Fibroblast of the aortic adventitia (primary cell): Measurements from ENCODE around the gene RILPL2. TPM values are rescaled to one million over a fixed set of nuclear protein-coding genes. Genes with fewer than 3 reads are reported as not detected.
A peak's percentile ranks its signal among the peaks of the same experiment; 100 is the strongest.

Experiments
- DNase-seq: peaks from one replicate; pipeline ENCODE4 v3.0.0-alpha.2; 2010; ENCODE audit warnings: low read depth
- H3K4me3 ChIP-seq: 2 replicates; pipeline ENCODE4 v1.5.1; 2011; ENCODE audit warnings: low read depth, mild to moderate bottlenecking, control low read depth, low read length, moderate library complexity
- CTCF ChIP-seq: IDR thresholded peaks from 2 replicates; pipeline ENCODE4 v1.5.1; 2011; ENCODE audit warnings: mild to moderate bottlenecking, low read length, control low read depth, inconsistent platforms; ENCODE audit not compliant: insufficient read depth
- total RNA-seq: library from RNA; depleted of rRNA; stranded (reverse); fragments of >200 nt; gene quantifications from 2 replicates; pipeline ENCODE4 v1.2.3, GENCODE V29; 2012; ENCODE audit warnings: low replicate concordance

The RILPL2 gene
- total RNA-seq, 1 donor, result 3.6 TPM

GRCh38 chr12:123478762-123479161 is 42.3 kb upstream of the RILPL2 start:
- no peak overlapping the region for H3K4me3 ChIP-seq
- no peak for TF ChIP-seq CTCF
- DNase-seq, result no peak

- no peak for DNase-seq
- no peak overlapping the region for H3K4me3 ChIP-seq
- no peak for TF ChIP-seq CTCF
These were observed 41.6 kb upstream of the RILPL2 start for GRCh38 chr12:123478069-123478468.

GRCh38 chr12:123475246-123475703 is 38.8 kb upstream of the RILPL2 start:
- no peak for DNase-seq
- no peak overlapping the region for H3K4me3 ChIP-seq
- TF ChIP-seq CTCF, result no peak

- no peak for DNase-seq
- TF ChIP-seq CTCF, result no peak
- no peak overlapping the region for H3K4me3 ChIP-seq
These were observed 38.2 kb upstream of the RILPL2 start for GRCh38 chr12:123474485-123475245.

- no peak for TF ChIP-seq CTCF
- DNase-seq, result no peak
- H3K4me3 ChIP-seq, result no peak overlapping the region
These were observed 36.0 kb upstream of the RILPL2 start for GRCh38 chr12:123472438-123472849.

GRCh38 chr12:123471374-123472068 is 35.0 kb upstream of the RILPL2 start:
- no peak overlapping the region for H3K4me3 ChIP-seq
- peak; percentile 69 for DNase-seq
- no peak for TF ChIP-seq CTCF
